CD4-positive, alpha-beta T cell treated with Interleukin-15 for 1 hour (primary cell): ENCODE measurements around the gene ST8SIA3.

Experiments
- DNase-seq: peaks from one replicate; pipeline ENCODE4 v3.0.0-alpha.2; 2020

The ST8SIA3 gene

GRCh38 chr18:57352271-57352701 lies at the start of gene ST8SIA3:
ST8SIA3 (plus strand) TSS chr18:57352557; CDS start chr18:57352847, 290 bp downstream.
- DNase-seq = no peak

GRCh38 chr18:57311472-57311871 lies 40.9 kb upstream of the ST8SIA3 start:
- no peak for DNase-seq

- DNase-seq = no peak
These were observed 39.8 kb upstream of the ST8SIA3 start for GRCh38 chr18:57312346-57313144.

DNA sequence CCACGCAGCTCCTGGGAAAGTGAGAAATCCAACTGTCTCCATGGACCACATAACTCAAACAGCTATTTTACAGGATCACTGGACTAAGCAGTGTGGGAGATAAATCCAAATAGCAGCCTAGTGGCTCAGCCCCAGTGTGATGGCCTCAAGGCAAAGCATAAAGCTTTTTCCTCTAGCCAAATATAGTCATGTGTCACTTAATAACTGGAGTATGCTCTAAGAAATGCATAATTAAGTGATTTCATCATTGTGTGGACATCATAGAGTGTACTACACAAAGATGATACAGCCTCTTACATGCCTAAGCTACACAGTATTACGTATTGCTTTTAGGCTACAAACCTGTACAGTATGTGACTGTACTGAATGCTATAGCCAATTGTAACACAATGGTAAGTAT lies 31.8 kb upstream of the ST8SIA3 start:
- no peak for DNase-seq

DNA sequence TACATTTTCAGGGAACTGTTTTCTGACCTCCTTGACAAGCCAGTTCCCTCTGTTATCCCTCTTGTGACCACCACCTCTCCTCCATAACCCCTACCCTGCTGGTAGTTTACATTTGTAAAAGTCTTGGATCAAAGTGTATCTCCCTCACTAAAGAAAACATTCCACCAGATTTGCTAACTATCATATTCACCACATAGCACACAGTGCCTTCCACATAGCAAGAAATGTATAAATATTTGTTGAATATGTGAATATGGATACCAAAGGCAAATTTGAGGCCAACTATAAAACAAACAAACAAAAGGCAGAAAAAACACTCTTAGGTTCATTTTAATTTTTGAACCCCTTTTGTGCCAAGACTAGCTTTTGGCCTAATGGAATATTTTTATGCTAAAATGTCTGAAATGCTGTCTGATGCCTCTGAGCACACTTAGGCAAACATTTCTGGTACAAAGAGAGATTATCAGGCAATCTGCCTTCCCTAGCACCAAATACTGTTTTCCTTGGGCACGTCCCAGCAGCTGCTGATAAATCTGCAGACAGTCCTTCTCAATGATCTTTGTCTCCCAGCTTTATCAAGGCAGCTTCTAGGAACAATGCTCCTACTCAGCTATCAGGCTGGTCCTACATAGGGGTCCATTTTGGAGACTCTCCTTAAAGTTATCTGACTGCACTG lies 26.7 kb upstream of the ST8SIA3 start:
- DNase-seq = no peak

GRCh38 chr18:57326718-57327323 lies 25.5 kb upstream of the ST8SIA3 start:
- no peak for DNase-seq

DNA sequence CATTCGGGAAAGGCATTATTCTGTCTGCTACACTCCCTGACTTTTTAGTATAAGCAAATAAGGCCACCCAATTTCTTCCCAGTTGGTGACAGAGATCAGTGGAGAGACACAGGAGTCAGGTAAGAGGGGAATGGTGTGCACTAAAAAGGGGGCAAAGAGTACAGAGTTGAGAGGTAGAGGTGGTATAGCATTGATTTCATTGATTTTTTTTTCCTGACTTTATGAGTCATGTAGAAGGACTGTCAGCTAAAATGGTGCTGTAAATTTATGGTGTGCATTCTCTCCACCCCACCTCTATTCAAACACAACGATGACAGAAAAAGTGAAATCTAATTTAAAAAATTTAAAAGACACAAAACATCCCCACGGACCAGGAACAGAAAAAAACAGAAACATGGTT lies 23.7 kb upstream of the ST8SIA3 start:
- no peak for DNase-seq

- no peak for DNase-seq
These were observed 22.5 kb upstream of the ST8SIA3 start for GRCh38 chr18:57329856-57330255.

DNA sequence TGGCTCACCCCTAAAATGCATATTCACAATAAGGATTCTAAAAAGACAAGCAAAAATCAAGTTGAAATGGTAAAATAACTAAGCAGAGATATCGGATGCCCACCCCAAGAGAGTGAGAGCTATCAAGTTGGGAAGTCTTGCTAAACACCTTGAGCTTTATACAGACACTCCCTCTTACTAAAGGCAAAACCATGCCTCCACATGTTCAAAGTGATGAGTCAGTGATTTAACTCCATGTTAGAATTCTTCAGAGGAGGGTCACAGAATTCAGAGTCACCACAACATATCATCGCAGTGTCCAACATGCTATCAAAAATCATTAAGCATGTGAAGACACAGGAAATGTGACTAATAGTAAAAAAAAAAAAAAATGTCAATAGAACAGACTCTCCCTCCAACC lies 20.6 kb upstream of the ST8SIA3 start:
- DNase-seq = no peak

DNA sequence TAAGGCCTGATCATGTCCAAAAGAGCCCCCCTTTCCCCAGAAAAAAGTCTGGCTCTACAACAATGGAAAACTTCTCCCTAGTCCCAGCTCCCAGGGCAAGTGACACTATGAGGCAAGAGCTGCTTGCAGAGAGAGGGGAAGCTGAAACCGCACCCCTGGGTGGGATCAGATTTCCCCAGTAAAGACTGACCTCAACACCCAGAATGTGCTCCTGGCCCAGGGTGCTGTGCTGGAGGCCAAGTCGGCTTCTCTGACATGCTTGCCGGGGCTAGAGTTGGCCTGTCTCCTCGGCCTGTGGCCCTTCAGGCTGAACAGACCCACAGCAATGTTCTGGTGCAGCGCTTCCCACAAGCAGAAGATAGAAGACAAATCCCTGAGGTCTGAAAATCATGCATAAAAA lies 18.4 kb upstream of the ST8SIA3 start:
- no peak for DNase-seq

DNA sequence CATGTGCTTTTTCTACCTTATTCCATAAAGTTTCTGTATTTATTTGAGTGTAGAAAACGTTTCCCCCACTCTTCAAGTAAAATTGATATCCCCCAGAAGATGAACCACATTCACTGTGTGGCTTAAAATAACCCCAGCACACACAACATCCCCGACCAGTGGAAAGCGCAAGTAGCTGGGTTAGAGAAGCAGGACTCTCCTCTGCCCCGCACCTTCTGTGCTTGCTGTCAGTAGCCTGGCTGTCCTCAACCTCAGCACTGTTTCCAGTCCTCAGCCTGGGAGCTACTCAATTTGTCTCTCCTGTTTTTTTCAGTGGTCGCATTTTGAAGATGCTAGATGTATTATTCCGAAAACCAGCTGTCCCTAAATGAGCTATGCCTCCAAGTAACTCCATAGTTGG lies 18.0 kb upstream of the ST8SIA3 start:
- no peak for DNase-seq

- DNase-seq = no peak
These were observed 16.0 kb upstream of the ST8SIA3 start for GRCh38 chr18:57336343-57336742.

- DNase-seq = no peak
These were observed 14.5 kb upstream of the ST8SIA3 start for GRCh38 chr18:57337890-57338289.

DNA sequence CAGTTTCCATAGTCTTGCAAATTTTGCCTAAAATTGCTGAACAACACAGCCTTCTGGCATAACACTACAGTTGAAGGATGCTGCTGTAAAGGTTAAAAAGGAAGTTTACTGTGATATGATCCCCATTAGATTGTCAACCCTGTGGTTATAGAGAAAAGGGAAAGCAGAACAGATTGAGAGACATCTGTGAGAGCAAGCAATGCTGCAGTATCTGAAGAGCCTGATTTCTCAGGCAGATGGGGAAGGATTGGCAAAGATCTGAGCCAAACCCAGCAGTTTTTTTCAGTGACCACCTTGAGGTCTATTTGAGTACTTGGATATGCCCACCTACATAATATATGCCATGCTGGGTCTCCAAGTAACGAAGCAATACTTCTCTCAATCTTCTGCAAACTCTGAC lies 8.5 kb upstream of the ST8SIA3 start:
- DNase-seq = no peak

DNA sequence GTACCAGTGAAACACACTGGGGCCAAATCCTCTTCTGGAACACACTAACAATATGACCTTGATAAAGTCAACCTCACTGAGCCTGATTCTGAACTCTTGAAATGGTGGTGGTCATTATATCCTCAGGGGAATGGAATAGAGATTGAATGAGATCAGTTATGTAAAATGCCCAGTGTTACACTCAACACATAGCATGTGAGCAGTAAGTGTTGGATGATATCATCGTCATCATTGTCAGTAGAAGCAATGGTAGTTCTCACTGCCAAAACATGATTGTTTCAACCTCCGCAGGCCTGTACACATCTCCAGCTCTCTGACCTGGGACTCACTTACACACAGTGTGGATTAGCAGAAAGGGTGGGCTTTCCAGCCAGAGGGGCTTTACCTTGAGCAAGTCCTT lies 5.5 kb upstream of the ST8SIA3 start:
- DNase-seq = no peak

GRCh38 chr18:57347784-57348183 lies 4.6 kb upstream of the ST8SIA3 start:
- no peak for DNase-seq

GRCh38 chr18:57352761-57353136 lies 392 bp downstream of the ST8SIA3 start:
- no peak for DNase-seq

- no peak for DNase-seq
These were observed 981 bp downstream of the ST8SIA3 start for GRCh38 chr18:57353137-57353939.

GRCh38 chr18:57353940-57354461 lies 1.6 kb downstream of the ST8SIA3 start:
- DNase-seq = no peak

DNA sequence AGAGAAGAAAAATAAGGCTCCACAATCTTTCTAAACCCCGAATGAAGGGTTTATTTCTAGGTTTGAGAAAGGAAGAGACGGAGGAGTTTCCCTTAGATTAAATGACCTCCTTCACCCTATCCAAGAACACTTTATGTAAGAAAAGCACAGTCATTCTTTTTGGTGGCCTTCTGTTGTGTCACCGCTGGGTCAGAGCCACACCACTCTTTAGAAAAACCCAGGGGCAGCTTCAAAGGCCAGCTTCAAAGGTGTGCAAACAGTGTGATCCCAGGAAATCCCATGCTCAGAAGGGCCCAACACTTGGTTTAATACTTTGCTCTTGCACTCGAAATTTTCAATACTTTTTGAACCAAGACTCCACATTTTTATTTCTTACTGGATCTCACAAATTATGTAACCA lies 7.1 kb downstream of the ST8SIA3 start:
- no peak for DNase-seq

GRCh38 chr18:57362714-57363113 lies 10.4 kb downstream of the ST8SIA3 start:
- DNase-seq = no peak

GRCh38 chr18:57364460-57364859 lies 12.1 kb downstream of the ST8SIA3 start:
- no peak for DNase-seq

DNA sequence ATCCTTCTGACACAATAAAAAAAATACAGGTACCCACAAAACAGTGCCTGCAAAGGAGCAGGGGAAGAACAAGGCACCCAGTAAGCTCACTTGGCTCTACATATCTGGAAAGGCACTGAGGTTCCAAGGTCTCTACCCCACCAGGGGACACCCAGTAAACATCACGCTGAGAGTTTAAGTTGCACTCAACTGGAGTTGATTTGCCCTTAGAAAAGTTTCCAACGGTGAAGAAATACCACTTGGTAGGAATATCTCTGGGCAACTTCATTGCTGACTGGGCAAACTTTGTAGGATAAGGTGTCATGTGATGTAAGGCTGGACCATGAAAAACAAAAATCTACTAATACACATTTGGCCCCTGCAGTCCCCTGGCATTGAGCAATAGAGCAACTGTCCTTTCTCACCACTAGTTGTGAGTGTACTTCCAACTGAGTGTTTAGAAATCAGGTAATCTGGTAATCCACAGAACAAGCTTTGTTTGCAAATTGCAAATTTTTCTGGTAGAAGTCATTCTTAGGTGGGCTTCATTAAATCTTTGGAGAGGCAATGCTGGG lies 14.2 kb downstream of the ST8SIA3 start:
- DNase-seq = no peak
